GM18511 (cell line): ENCODE data around the gene ABAT.
A peak's percentile ranks its signal among the peaks of the same experiment; 100 is the strongest.

Experiments used
- ATAC-seq: cut with Tn5 transposase; IDR thresholded peaks from one replicate; pipeline ENCODE4 v1.9.1; 2021; ENCODE audit warnings: mild to moderate bottlenecking, moderate library complexity; ENCODE audit not compliant: unreplicated experiment

The ABAT gene

DNA sequence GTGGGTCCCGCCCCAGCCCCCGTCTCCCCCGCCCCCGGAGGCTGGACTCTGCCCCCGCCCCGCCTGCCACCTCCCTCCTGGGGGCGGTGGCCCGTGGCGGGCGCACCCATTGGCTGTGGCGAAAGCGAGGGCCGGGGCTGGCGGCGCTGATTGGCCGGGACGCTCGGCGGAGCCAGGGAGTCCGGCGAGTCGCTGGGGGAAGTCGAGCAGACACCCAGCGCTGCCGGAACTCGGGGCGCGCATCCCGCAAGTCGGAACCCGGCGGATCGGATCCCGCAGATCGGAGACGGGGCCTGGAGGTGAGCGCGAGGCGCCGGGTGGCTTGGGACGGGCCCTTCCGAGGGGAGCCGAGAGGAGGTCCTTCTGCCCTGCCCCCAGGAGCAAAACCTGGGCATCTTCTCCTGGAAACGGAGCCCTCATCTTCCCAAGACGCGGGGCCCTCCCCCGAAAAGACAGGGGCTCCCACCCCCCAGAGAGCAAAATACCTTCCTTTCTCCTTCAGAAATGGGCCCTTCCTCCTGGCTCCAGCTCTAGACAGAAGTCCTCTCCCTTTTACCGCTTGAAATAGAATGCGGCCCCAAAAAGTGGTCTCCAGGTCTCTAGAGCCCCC, at the start of gene ABAT:
ABAT (plus strand) TSS at position 205 of the 610 bp plus-strand sequence. CDS start 61,123 bp downstream, outside the sequence.
- peak; percentile 100 for ATAC-seq

GRCh38 chr16:8625491-8626087, 48.8 kb upstream of the ABAT start:
- no peak for ATAC-seq

GRCh38 chr16:8626946-8627345, 47.5 kb upstream of the ABAT start:
- ATAC-seq = no peak

DNA sequence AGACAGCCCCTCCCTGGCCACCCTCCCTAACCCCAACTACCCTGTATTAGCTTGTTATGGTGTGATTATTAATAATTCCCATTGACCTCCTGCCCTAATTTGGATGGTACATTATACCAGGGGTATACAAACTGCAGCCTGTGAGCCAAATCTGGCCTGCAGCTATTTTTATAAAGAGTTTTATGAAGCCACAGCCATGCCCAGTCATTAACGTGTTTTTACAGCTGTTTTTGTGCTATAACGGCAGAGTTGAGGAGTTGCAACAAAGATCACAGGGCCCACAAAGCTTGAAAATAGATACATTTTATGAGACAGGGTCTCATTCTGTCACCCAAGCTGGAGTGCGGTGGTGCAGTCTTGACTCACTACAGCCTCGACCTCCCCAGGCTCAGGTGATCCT, 47.0 kb upstream of the ABAT start:
- ATAC-seq = no peak

DNA sequence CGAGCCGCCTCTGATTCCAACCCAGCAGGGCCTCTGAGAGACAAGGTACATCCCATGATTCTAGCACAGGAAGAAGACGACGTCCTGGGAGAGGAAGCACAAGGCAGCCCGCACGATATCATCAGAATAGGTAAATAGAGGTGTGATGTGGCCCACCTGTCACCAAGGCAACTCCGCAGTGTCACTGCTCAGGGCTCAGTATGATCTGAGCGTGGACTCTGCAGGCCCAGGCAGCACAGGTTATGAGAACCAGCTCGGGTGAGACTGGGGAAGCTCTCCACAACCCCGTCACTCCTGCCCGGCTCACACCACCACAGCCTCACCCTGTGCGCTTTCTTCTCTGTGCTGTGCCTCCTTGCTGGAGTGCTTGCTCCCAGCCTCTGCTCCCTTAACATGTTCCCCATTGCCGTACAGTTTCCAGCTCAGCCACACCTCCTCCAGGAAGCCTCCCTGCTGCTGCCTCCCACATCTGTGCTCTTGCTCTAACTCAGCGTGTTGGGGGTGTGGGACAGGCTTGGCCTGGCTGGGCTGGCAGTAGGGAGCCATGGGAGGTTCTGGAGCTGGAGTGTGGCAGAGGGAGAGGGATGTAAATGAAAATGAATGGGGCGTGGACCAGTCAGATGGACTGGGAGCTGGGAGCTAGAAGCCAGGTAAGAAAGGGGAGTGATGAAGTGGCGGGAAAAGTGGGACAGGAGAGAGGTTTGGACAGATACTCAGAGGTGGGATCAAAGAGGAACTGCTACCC, 45.3 kb upstream of the ABAT start:
- no peak for ATAC-seq

GRCh38 chr16:8630255-8630953, 44.0 kb upstream of the ABAT start:
- no peak for ATAC-seq

DNA sequence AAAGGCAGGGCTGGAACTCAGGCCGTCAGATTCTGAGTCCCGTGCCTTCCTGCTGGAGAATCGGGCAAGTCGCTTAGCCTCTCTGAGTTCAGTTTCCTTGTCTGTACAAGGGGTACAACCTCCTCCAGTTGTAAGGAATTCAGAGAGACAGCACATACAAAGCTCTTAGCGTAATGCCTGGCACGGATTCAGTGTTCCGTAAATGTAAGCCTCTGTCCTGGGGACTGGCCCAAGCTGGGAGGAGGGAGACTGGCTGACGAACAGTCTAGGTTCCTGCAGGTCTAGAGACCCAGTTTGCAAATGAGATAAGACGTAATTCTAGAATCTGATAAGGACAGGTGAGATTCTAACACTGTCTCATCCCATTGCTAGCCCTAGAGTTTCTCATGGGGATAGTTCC, 43.0 kb upstream of the ABAT start:
- no peak for ATAC-seq

- no peak for ATAC-seq
These were observed 42.5 kb upstream of the ABAT start for GRCh38 chr16:8631818-8632465.

DNA sequence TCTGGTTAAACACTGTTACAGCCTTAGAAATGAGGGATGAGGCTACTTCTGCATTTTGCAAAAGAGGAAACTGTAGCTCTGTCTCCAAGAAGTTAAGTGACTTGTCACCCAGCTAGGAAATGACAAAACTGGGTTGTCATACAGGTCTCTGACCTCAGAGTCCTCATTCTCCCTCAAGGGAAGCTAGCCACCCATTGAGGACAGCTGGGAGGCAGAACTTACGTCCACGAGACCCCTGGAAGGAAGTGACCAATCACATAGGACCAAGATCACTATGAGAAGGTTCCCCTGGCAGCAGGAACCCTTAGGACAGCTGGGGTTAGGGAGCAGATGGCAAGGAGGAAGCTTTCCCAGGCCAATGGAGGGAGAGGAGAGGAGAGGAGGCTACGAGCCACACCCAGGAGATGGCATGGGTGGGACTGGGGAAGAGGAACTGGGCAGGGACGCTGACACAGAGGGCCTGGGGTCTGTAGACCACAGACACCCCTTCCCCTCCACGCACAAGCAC, 41.7 kb upstream of the ABAT start:
- ATAC-seq = no peak

DNA sequence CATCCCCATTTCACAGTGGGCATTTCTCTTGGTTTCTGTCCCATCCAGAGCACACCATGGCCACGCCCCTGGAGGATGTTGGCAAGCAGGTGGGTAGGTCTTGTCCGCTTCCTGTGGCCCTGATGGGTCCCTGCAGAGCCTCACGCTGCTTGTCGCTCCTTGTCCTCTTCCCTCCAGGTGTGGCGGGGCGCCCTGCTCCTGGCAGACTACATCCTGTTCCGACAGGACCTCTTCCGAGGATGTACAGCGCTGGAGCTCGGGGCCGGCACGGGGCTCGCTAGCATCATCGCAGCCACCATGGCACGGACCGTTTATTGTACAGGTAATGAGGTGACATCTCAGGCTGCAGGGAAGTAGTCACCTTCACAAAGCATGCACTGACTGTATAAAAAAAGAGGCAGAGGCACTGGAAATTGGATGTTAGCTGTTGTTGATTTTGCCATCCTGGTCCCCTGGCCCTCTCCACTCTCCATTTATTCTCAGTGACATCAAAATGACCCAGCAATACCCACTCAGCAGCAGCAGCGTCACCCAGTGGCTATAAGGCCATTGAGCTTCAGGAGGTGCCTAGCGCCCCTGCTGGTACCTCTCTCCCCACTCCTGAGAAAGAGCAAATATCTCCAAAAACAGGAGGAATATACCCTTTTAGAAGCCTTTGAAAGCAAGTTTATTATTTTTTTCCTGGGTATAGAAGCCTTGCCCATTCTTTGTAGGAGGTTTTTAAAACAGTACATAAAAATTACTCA, 39.3 kb upstream of the ABAT start:
- no peak for ATAC-seq

GRCh38 chr16:8639694-8640093, 34.7 kb upstream of the ABAT start:
- ATAC-seq = no peak

DNA sequence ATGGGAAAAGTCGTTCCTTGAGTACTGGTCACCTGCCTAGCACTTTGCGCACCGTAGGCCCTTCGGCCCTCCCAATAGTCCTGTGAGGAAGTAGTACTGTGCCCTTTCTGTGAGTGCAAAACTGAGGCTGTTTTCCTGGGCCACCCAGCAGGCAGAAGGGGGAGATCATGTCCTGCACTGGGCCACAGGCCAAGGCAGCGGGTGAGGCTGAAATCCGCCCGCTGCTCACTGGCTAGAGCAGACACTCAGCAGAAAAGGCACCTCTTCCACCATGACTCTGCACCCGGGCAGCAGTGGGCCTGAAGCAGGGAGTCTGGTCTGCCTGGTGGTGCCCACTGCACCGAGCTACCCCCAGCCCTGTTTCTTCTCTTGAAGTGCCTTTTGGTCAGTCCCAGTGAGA, 32.7 kb upstream of the ABAT start:
- ATAC-seq = no peak

DNA sequence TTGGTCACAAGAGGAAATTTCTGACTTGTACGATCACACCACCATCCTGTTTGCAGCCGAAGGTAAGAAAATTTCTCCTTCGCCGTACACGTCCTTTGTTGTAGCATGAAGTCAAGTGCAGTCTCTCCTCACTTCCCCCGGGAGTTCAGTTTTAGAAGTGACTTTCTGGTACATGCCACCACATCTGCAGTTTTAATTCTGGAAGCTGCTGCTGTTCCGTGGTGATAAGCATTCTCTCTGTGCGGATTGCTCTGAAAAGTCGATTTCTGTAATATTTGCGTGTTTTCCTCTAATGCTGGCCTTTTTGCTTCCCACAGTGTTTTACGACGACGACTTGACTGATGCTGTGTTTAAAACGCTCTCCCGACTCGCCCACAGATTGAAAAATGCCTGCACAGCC, 32.3 kb upstream of the ABAT start:
- no peak for ATAC-seq

GRCh38 chr16:8644211-8645140, 29.9 kb upstream of the ABAT start:
- ATAC-seq = no peak

- ATAC-seq = no peak
These were observed 29.3 kb upstream of the ABAT start for GRCh38 chr16:8645141-8645521.

GRCh38 chr16:8645831-8646230, 28.6 kb upstream of the ABAT start:
- no peak for ATAC-seq

DNA sequence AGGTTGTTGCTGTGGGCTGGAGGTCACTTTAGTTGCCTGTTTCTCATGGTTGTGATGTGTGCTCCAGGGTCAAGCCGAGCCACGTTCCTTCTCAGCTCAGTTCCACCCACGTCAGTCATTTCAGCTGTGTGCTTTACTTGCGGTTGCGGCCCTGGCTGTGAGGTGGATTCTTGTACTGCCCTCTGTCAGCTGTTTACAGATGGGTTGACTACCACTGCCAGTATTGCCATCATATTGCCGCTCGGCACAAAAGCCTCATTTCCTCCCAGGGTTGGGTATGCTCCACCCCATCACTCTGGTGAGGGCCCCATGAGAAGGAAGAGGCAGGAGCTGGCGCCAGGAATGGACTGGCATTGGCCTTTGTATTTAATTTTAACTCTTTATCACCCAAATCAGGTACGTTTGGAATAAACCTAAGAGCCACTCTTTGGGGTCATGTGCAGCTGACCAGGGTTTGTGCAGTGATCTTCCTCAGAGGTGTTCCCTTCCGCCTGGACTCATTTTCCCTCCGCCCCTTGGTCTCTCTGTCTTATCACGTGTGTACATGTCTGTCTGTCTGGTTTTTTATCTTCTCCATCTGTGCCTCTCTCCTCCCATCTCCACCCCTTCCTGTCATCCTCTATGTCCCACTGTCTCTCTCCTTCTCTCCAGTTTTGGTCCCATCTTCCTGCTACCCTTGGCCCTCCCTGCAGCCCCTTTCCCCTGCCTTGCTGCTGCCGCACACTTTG, 27.9 kb upstream of the ABAT start:
- ATAC-seq = no peak

DNA sequence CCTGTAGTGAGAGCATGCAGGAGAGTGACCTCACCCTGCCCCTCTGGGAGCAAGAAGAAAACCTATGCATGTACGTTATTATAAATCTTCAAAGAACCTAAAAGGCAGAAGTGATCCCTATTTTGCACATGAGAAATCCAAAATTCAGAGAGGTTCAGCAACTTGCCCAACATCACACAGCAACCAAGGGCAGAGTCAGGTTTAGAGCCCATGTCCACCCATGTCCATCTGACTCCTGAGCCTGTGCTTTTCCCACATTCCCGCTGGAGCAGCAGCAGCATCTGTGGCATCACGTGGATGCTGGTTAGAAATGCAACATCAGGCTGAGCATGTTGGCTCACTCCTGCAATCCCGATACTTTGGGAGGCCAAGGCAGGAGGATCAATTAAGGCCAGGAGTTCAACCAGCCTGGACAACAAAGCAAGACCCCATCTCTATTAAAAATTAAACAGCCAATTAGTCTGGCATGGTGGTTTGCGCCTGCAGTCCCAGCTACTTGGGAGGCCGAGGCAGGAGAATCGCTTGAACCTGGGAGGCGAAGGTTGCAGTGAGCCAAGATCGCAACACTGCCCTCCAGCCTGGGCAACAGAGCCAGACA, 26.6 kb upstream of the ABAT start:
- ATAC-seq = no peak
